Gastroesophageal sphincter (tissue), 4 donors: Measurements from ENCODE around the gene MYZAP. TPM values are rescaled to one million over a fixed set of nuclear protein-coding genes. Genes with fewer than 3 reads are reported as not detected.

Source experiments
- ATAC-seq: fragments of 150-250 bp; one replicate; pipeline ENCODE4 v1.9.1; 2016; ENCODE audit warnings: mild to moderate bottlenecking, moderate library complexity
- H3K27ac ChIP-seq, 4 donors: fragments of 200-600 bp; sonication (generic) in 3 of 4; 1 replicate in 3 of 4; 2 replicates in 1 of 4; pipeline ENCODE4 v1.5.1; 2016 to 2019
- H3K27me3 ChIP-seq: fragments of 200-600 bp; sonication (generic); one replicate; pipeline ENCODE4 v1.5.1; 2019
- H3K36me3 ChIP-seq, 2 donors: fragments of 200-600 bp; sonication (generic); one replicate each; pipeline ENCODE4 v1.5.1; 2019; ENCODE audit warnings: control low read depth in 1 of 2
- H3K4me1 ChIP-seq, 3 donors: fragments of 200-600 bp; sonication (generic); 1 replicate in 2 of 3; 2 replicates in 1 of 3; pipeline ENCODE4 v1.5.1; 2016 to 2019; ENCODE audit warnings: control low read depth in 2 of 3
- H3K4me3 ChIP-seq, 2 donors: fragments of 200-600 bp; sonication (generic); one replicate each; pipeline ENCODE4 v1.5.1; 2019; ENCODE audit warnings: mild to moderate bottlenecking in 1 of 2, moderate library complexity in 1 of 2
- H3K9me3 ChIP-seq, 3 donors: fragments of 200-600 bp; sonication (generic); one replicate each; pipeline ENCODE4 v1.5.1; 2017 to 2019; ENCODE audit warnings: control low read depth in 2 of 3
- CTCF ChIP-seq, 4 experiments: fragments of 200-600 bp in 2 of 4; fragments of 450-650 bp in 2 of 4; sonication (generic) in 1 of 4; IDR thresholded peaks; one replicate each; pipeline ENCODE4 v1.5.1; 2017 to 2019; ENCODE audit warnings: antibody characterized with exemption in 4 of 4, mild to moderate bottlenecking in 2 of 4, moderate library complexity in 2 of 4
- EP300 ChIP-seq: sonication (generic); formaldehyde crosslinking; IDR thresholded peaks from one replicate; pipeline ENCODE4 v1.6.1; 2017; ENCODE audit warnings: antibody characterized with exemption, mild to moderate bottlenecking
- POLR2A ChIP-seq, 2 donors: fragments of 450-650 bp; IDR thresholded peaks; one replicate each; pipeline ENCODE4 v1.6.1; 2017; ENCODE audit warnings: antibody characterized with exemption in 2 of 2, mild to moderate bottlenecking in 2 of 2, moderate library complexity in 1 of 2
- POLR2AphosphoS5 ChIP-seq: sonication (generic); formaldehyde crosslinking; IDR thresholded peaks from one replicate; pipeline ENCODE4 v1.6.1; 2017; ENCODE audit warnings: antibody characterized with exemption
- WGBS, 2 donors: methylation state at CpG; one replicate each; pipeline ENCODE4 v1.1.5; 2018; ENCODE audit warnings: low coverage in 1 of 2; 5-methylcytosine and 5-hydroxymethylcytosine counted together
- total RNA-seq, 4 donors: library from RNA; depleted of rRNA; stranded (reverse); fragments of >200 nt; gene quantifications; one replicate each; pipeline ENCODE4 v1.1.0, GENCODE V29; 2016

The MYZAP gene
- total RNA-seq, 4 donors from 2014 or later: 13.6 to 299 (median 190) TPM

DNA sequence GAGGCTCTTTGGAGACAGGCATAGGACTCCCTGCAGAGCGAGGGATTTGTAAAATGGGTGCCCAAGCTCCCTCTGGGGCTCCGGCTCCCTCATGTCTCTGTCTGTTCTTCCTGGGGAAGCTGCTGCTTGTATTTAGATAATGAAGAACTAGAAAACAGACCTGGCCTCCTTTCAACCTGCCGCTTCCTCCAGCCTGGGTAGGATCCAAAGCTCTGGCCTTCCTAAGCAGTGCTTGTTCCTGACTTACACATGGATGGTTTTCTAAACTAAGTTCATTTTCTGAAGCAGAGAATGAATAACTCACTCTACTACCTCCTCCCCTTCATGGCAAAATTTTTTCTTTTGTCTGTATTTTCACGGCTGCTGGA, 36.9 kb upstream of the MYZAP start:
- H3K4me1 ChIP-seq: peaks cover 8 to 39% (median 14%) of the 10 kb centered on the region in 3 donors
- H3K27ac ChIP-seq: peak overlapping the region; percentile 36 to 61 (median 52)
- ATAC-seq: no peak

DNA sequence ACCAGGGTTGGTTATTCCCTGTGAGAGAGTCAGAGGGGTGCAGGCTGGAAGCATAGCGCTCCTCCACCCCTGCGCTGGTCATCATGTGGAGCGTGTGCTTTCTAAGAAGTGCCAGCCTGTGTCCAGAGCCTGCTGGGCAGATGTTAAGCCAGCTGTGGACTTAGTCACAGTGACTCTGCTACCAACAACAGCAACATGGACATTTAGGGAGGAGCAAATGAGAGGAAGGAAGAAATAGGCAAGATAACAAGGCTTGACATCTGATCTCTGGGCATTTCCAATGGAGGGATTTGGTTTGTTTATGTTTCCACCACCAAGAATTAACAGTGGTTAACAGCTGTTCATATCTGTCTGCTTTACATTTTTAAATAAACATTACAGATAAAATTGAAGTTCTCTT, 36.4 kb upstream of the MYZAP start:
- Histone ChIP-seq H3K27ac (peak overlapping the region in 3 of 4 donors; percentile 50 to 61 (median 54)), H3K4me1 (peaks cover 8 to 42% (median 15%) of the 10 kb centered on the region in 3 donors)
- 76% methylated on average over 3 of the region's 3 CpGs; no CpG with 5 or more reads in 1 of the 2 donors for WGBS, 2 donors

More for the DNA sequence above, 36.9 kb upstream of the MYZAP start:
- Histone ChIP-seq H3K27me3 (no peaks in the 10 kb centered on the region), H3K36me3 (no peaks in the 10 kb centered on the region), H3K9me3 (no peaks in the 10 kb centered on the region), H3K4me3 (no peak overlapping the region)
- WGBS, 2 donors: 72% methylated on average over 3 of the region's 4 CpGs; no CpG with 5 or more reads in 1 of the 2 donors
- TF ChIP-seq POLR2AphosphoS5: no peak
- TF ChIP-seq EP300: no peak
- no peak for TF ChIP-seq CTCF (IDR thresholded peaks at IDR 0.05)
- no peak for TF ChIP-seq POLR2A (IDR thresholded peaks at IDR 0.05)

GRCh38 chr15:57556040-57556439, 35.7 kb upstream of the MYZAP start:
- TF ChIP-seq EP300: no peak
- TF ChIP-seq POLR2A (IDR thresholded peaks at IDR 0.05): no peak
- no peak for TF ChIP-seq POLR2AphosphoS5
- no peak for TF ChIP-seq CTCF (IDR thresholded peaks at IDR 0.05)
- no peaks in the 10 kb centered on the region for H3K9me3 ChIP-seq
- peaks cover 3 to 42% (median 10%) of the 10 kb centered on the region in 3 donors for H3K4me1 ChIP-seq
- H3K27me3 ChIP-seq: no peaks in the 10 kb centered on the region
- no peak overlapping the region for H3K4me3 ChIP-seq
- no peaks in the 10 kb centered on the region for H3K36me3 ChIP-seq
- 89 to 90% methylated on average over 1 to 9 of the region's 9 CpGs for WGBS, 2 donors
- H3K27ac ChIP-seq: no peak overlapping the region
- ATAC-seq: no peak

More for the DNA sequence above, 36.4 kb upstream of the MYZAP start:
- H3K4me3 ChIP-seq: no peak overlapping the region
- H3K9me3 ChIP-seq: no peaks in the 10 kb centered on the region
- no peak for ATAC-seq
- TF ChIP-seq POLR2A (IDR thresholded peaks at IDR 0.05) (no peak), EP300 (no peak)
- no peaks in the 10 kb centered on the region for H3K27me3 ChIP-seq
- H3K36me3 ChIP-seq: no peaks in the 10 kb centered on the region

GRCh38 chr15:57557267-57557666, 34.4 kb upstream of the MYZAP start:
- WGBS, 2 donors: 100% methylated on average over 1 to 2 of the region's 3 CpGs
- Histone ChIP-seq H3K4me1 (peaks cover 6 to 40% (median 7%) of the 10 kb centered on the region in 3 donors), H3K27me3 (no peaks in the 10 kb centered on the region), H3K27ac (no peak overlapping the region), H3K9me3 (no peaks in the 10 kb centered on the region), H3K4me3 (no peak overlapping the region), H3K36me3 (no peaks in the 10 kb centered on the region)
- no peak for ATAC-seq
- TF ChIP-seq CTCF (IDR thresholded peaks at IDR 0.05) (no peak), POLR2AphosphoS5 (no peak), EP300 (no peak), POLR2A (IDR thresholded peaks at IDR 0.05) (no peak)

DNA sequence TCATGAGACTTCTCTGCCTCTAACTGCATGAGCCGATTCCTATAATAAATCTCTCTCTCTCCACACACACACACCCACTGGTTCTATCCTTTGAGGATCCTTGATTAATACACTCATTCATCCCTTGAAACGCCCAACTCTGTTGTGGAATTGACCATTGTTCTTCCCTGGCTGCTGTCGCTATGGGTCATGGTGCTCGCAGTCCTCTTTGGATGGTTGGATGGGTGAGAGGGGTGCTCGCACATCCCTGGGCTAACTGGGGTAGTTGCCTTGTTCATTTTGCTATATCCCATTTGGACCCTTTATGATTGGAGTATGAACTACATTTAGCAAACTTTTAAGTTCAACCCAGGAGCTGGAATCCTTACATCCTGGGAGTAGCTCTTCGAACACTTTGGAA, 33.9 kb upstream of the MYZAP start:
- 40 to 97% methylated on average over 1 to 6 of the region's 6 CpGs for WGBS, 2 donors
- no peak overlapping the region for H3K4me3 ChIP-seq
- H3K9me3 ChIP-seq: no peaks in the 10 kb centered on the region
- H3K27me3 ChIP-seq: no peaks in the 10 kb centered on the region
- peaks cover 6 to 38% (median 7%) of the 10 kb centered on the region in 3 donors for H3K4me1 ChIP-seq
- no peak for ATAC-seq
- TF ChIP-seq POLR2A (IDR thresholded peaks at IDR 0.05) (no peak), POLR2AphosphoS5 (no peak), EP300 (no peak), CTCF (IDR thresholded peaks at IDR 0.05) (no peak)
- no peak overlapping the region for H3K27ac ChIP-seq
- no peaks in the 10 kb centered on the region for H3K36me3 ChIP-seq
